Left lung (tissue), 14 donors: ENCODE measurements around the gene GPR150. TPM values are rescaled to one million over a fixed set of nuclear protein-coding genes. Genes with fewer than 3 reads are reported as not detected.

Experiments
- ATAC-seq: fragments of 200-7000 bp; cut with Tn5 transposase; one replicate; pipeline ENCODE4 v1.9.1; 2020; ENCODE audit warnings: moderate library complexity
- DNase-seq, 4 donors: peaks; one replicate each; pipeline ENCODE4 v3.0.0-alpha.2; 2013 to 2020
- H3K27ac ChIP-seq, 2 donors: fragments of 200-600 bp; sonication (generic) in 1 of 2; one replicate each; pipeline versions ENCODE4 v1.5.0 to v1.8.0; 2020 to 2021
- H3K27me3 ChIP-seq, 2 donors: fragments of 200-600 bp; sonication (generic) in 1 of 2; one replicate each; pipeline versions ENCODE4 v1.5.0 to v1.8.0; 2020 to 2021
- H3K36me3 ChIP-seq, 2 donors: fragments of 200-600 bp; sonication (generic) in 1 of 2; one replicate each; pipeline versions ENCODE4 v1.5.0 to v1.8.0; 2020 to 2021
- H3K4me1 ChIP-seq, 2 donors: fragments of 200-600 bp; one replicate each; pipeline ENCODE4 v1.8.0; 2021
- H3K4me3 ChIP-seq, 2 donors: fragments of 200-600 bp; sonication (generic) in 1 of 2; one replicate each; pipeline versions ENCODE4 v1.5.0 to v1.8.0; 2020 to 2021; ENCODE audit warnings: mild to moderate bottlenecking in 1 of 2
- H3K9me3 ChIP-seq, 2 donors: fragments of 200-600 bp; sonication (generic) in 1 of 2; one replicate each; pipeline versions ENCODE4 v1.5.0 to v1.8.0; 2020 to 2021
- CTCF ChIP-seq, 2 donors: fragments of 200-600 bp; sonication (generic) in 1 of 2; IDR thresholded peaks; one replicate each; pipeline versions ENCODE4 v1.5.0 to v1.8.0; 2021; ENCODE audit warnings: antibody characterized with exemption in 2 of 2
- intact Hi-C, 2 donors: fragments of 100-400 bp; cut with DNase I; formaldehyde crosslinking; loops; one replicate each; pipeline versions ENCODE4 v1.11.2 to v1.14.2; 2022
- long read RNA-seq, 12 donors: library from polyadenylated mRNA in 2 of 12; unstranded in 2 of 12; transcript quantifications; one replicate each; pipeline ENCODE4 v2.0.0 and lab custom pipeline, GENCODE V29; 2019 to 2026
- polyA plus RNA-seq, 6 donors: library from polyadenylated mRNA; unstranded; fragments of 120-200 nt; gene quantifications; one replicate each; pipeline ENCODE4 v1.2.1, GENCODE V29; 2013; ENCODE audit not compliant: insufficient read length in 6 of 6
- total RNA-seq, 2 donors: library from RNA; stranded (reverse); fragmentation: NEBNext Ultra II Directional; extraction: Animal tissue kit (Norgen Biotek cat#: 25700); gene quantifications; one replicate each; pipeline ENCODE4 v1.2.1, GENCODE V29; 2021
- donor health status: DM: no; HTN: yes; CAD: no.
- donor health status: DM: no; HTN: no; CAD: no.

GPR150 gene
- total RNA-seq (under 1 TPM; 0.16 to 0.26 TPM), polyA plus RNA-seq (not detected)
- long read RNA-seq, donor 1: 0 reads
- long read RNA-seq, donor 2: 0 reads
- long read RNA-seq, donor 3: 0 reads
- long read RNA-seq, donor 4: 0 reads
- long read RNA-seq, donor 5: 0 reads
- long read RNA-seq, donor 6: 0 reads
- long read RNA-seq, donor 7: 0 reads
- long read RNA-seq, donor 8: 0 reads
- long read RNA-seq, donor 9: 0 reads
- long read RNA-seq, donor 10: 0 reads
- long read RNA-seq, donor 11, partial matches to known transcripts: 0 of 2 reads
- long read RNA-seq, donor 11, other reads (novel, unspliced or antisense): 0 of 2 reads
- long read RNA-seq, donor 12: 0 reads

GRCh38 chr5:95620030-95620869 is at the start of gene GPR150:
Gene GPR150 (plus strand): TSS chr5:95620087. CDS start chr5:95620276, 189 bp downstream.
- Histone ChIP-seq H3K36me3 (no peaks in the 10 kb centered on the region), H3K27me3 (peaks cover 0 to 37% of the 10 kb centered on the region in 2 donors), H3K4me3 (peak within 1 kb of the TSS; percentile 44 to 58), H3K9me3 (no peaks in the 10 kb centered on the region), H3K27ac (peak within 1 kb of the TSS in 1 of 2 donors; percentile 6), H3K4me1 (peaks cover 6 to 27% of the 10 kb centered on the region in 2 donors)
- peak; percentile 72 for ATAC-seq
- intact Hi-C loops: no loop called here
- peak; percentile 17 to 90 (median 44) for DNase-seq
- no peak for TF ChIP-seq CTCF (IDR thresholded peaks at IDR 0.05)

GRCh38 chr5:95572016-95572415 is 47.9 kb upstream of the GPR150 start:
- Histone ChIP-seq H3K27ac (no peak overlapping the region), H3K27me3 (no peaks in the 10 kb centered on the region), H3K9me3 (no peaks in the 10 kb centered on the region), H3K4me1 (no peaks in the 10 kb centered on the region), H3K36me3 (peaks cover 0 to 17% of the 10 kb centered on the region in 2 donors), H3K4me3 (no peak overlapping the region)
- intact Hi-C loops: no loop called here
- ATAC-seq: no peak
- TF ChIP-seq CTCF (IDR thresholded peaks at IDR 0.05): no peak
- DNase-seq: no peak

- DNase-seq (no peak), ATAC-seq (no peak)
- Histone ChIP-seq H3K4me1 (no peaks in the 10 kb centered on the region), H3K4me3 (no peak overlapping the region), H3K9me3 (no peaks in the 10 kb centered on the region), H3K27ac (no peak overlapping the region), H3K36me3 (no peaks in the 10 kb centered on the region), H3K27me3 (no peaks in the 10 kb centered on the region)
- intact Hi-C loops: no loop called here
- TF ChIP-seq CTCF (IDR thresholded peaks at IDR 0.05): no peak
Measured at GRCh38 chr5:95581576-95581975, 38.3 kb upstream of the GPR150 start.

- no peaks in the 10 kb centered on the region for H3K4me1 ChIP-seq
- no peak for TF ChIP-seq CTCF (IDR thresholded peaks at IDR 0.05)
- no peaks in the 10 kb centered on the region for H3K36me3 ChIP-seq
- intact Hi-C loops: no loop called here
- H3K4me3 ChIP-seq: no peak overlapping the region
- no peak for ATAC-seq
- H3K27ac ChIP-seq: no peak overlapping the region
- no peak for DNase-seq
- H3K9me3 ChIP-seq: no peaks in the 10 kb centered on the region
- H3K27me3 ChIP-seq: no peaks in the 10 kb centered on the region
Measured at GRCh38 chr5:95583992-95584391, 35.9 kb upstream of the GPR150 start.

GRCh38 chr5:95590880-95591279 is 29.0 kb upstream of the GPR150 start:
- Histone ChIP-seq H3K4me1 (no peaks in the 10 kb centered on the region), H3K36me3 (no peaks in the 10 kb centered on the region), H3K27ac (no peak overlapping the region), H3K27me3 (no peaks in the 10 kb centered on the region), H3K4me3 (no peak overlapping the region), H3K9me3 (no peaks in the 10 kb centered on the region)
- no peak for DNase-seq
- intact Hi-C loops: no loop called here
- no peak for ATAC-seq
- TF ChIP-seq CTCF (IDR thresholded peaks at IDR 0.05): no peak
